Stomach (tissue), 9 donors: ENCODE measurements around the gene STEAP2. TPM values are rescaled to one million over a fixed set of nuclear protein-coding genes. Genes with fewer than 3 reads are reported as not detected.

Source experiments
- DNase-seq, 2 donors: peaks; one replicate each; pipeline versions ENCODE4 v3.0.0 to v3.0.0-alpha.2; 2013 to 2019
- H3K27ac ChIP-seq, 5 donors: fragments of 200-600 bp in 4 of 5; sonication (generic) in 4 of 5; one replicate each; pipeline ENCODE4 v1.5.1; 2013 to 2019; ENCODE audit warnings: mild to moderate bottlenecking in 1 of 5, moderate library complexity in 1 of 5
- H3K27me3 ChIP-seq, 3 donors: fragments of 200-600 bp; sonication (generic); one replicate each; pipeline ENCODE4 v1.5.1; 2017 to 2019; ENCODE audit warnings: mixed run types in 1 of 3
- H3K36me3 ChIP-seq, 4 donors: fragments of 200-600 bp; sonication (generic); 1 replicate in 3 of 4; 2 replicates in 1 of 4; pipeline ENCODE4 v1.5.1; 2016 to 2019
- H3K4me1 ChIP-seq, 4 donors: fragments of 200-600 bp; sonication (generic); one replicate each; pipeline ENCODE4 v1.5.1; 2016 to 2019
- H3K4me3 ChIP-seq, 4 donors: fragments of 200-600 bp; sonication (generic) in 3 of 4; one replicate each; pipeline ENCODE4 v1.5.1; 2016 to 2019; ENCODE audit warnings: mild to moderate bottlenecking in 1 of 4
- H3K9me3 ChIP-seq, 4 donors: fragments of 200-600 bp; sonication (generic); one replicate each; pipeline ENCODE4 v1.5.1; 2016 to 2019
- EP300 ChIP-seq: sonication (generic); formaldehyde crosslinking; IDR thresholded peaks from one replicate; pipeline ENCODE4 v1.6.1; 2017; ENCODE audit warnings: antibody characterized with exemption
- POLR2A ChIP-seq, 4 donors: fragments of 450-650 bp; IDR thresholded peaks; one replicate each; pipeline ENCODE4 v1.6.1; 2016; ENCODE audit warnings: antibody characterized with exemption in 4 of 4, control low read depth in 2 of 4, mild to moderate bottlenecking in 1 of 4, moderate library complexity in 1 of 4
- POLR2AphosphoS5 ChIP-seq, 3 donors: sonication (generic); formaldehyde crosslinking; IDR thresholded peaks; one replicate each; pipeline ENCODE4 v1.6.1; 2016; ENCODE audit warnings: antibody characterized with exemption in 3 of 3
- WGBS, 5 donors: extraction: QIAGEN DNeasy Blood & Tissue Kit in 3 of 5; methylation state at CpG; one replicate each; pipeline versions ENCODE4 v1.1.5 to v1.1.7; 2013 to 2018; 5-methylcytosine and 5-hydroxymethylcytosine counted together
- intact Hi-C: fragments of 100-400 bp; cut with DNase I; formaldehyde crosslinking; loops from one replicate; pipeline ENCODE4 v1.15.1; 2023; ENCODE audit warnings: low total_unique reads
- polyA plus RNA-seq, 3 donors: library from polyadenylated mRNA; stranded (reverse); fragments of 200-250 nt; gene quantifications; one replicate each; pipeline ENCODE4 v1.2.3, GENCODE V29; 2013
- total RNA-seq, 5 donors: library from RNA; depleted of rRNA; stranded (reverse); fragments of >200 nt; gene quantifications; one replicate each; pipeline versions ENCODE4 v1.1.0 to v1.2.3, GENCODE V29; 2014 to 2016
- TF ChIP-seq, protein P1 (sequence below), 7 experiments: fragments of 450-650 bp in 4 of 7; fragments of 200-600 bp in 3 of 7; sonication (generic) in 3 of 7; IDR thresholded peaks; one replicate each; pipeline ENCODE4 v1.5.1; 2016 to 2019; ENCODE audit warnings: antibody characterized with exemption in 7 of 7, control low read depth in 2 of 7, mild to moderate bottlenecking in 1 of 7
- donor health status: healthy with polysubstance abuse.
- donor health status: Bipolar disorder and iron deficiency.
- donor health status: healthy.

Gene STEAP2
- total and polyA plus RNA-seq, 8 donors, result 0.92 to 52.7 (median 8.9) TPM

GRCh38 chr7:90209776-90210175 is 1.8 kb upstream of the STEAP2 start:
- H3K36me3 ChIP-seq, result no peaks in the 10 kb centered on the region
- TF ChIP-seq EP300, result no peak
- no peak for TF ChIP-seq POLR2A (IDR thresholded peaks at IDR 0.05)
- TF ChIP-seq POLR2AphosphoS5 (IDR thresholded peaks at IDR 0.05), result no peak
- TF ChIP-seq, protein P1, sequence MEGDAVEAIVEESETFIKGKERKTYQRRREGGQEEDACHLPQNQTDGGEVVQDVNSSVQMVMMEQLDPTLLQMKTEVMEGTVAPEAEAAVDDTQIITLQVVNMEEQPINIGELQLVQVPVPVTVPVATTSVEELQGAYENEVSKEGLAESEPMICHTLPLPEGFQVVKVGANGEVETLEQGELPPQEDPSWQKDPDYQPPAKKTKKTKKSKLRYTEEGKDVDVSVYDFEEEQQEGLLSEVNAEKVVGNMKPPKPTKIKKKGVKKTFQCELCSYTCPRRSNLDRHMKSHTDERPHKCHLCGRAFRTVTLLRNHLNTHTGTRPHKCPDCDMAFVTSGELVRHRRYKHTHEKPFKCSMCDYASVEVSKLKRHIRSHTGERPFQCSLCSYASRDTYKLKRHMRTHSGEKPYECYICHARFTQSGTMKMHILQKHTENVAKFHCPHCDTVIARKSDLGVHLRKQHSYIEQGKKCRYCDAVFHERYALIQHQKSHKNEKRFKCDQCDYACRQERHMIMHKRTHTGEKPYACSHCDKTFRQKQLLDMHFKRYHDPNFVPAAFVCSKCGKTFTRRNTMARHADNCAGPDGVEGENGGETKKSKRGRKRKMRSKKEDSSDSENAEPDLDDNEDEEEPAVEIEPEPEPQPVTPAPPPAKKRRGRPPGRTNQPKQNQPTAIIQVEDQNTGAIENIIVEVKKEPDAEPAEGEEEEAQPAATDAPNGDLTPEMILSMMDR (IDR thresholded peaks at IDR 0.05), result no peak
- H3K4me1 ChIP-seq, result peaks cover 4 to 36% (median 14%) of the 10 kb centered on the region in 4 donors
- H3K4me3 ChIP-seq, result no peak overlapping the region
- WGBS, 5 donors, result 84 to 92% (median 88%) methylated on average over 1 of the region's 1 CpG
- H3K27ac ChIP-seq, result peak overlapping the region in 1 of 5 donors; percentile 87
- intact Hi-C loops, result no loop called here
- peaks cover 0 to 18% (median 8%) of the 10 kb centered on the region in 3 donors for H3K27me3 ChIP-seq
- no peak for DNase-seq
- no peaks in the 10 kb centered on the region for H3K9me3 ChIP-seq

- DNase-seq, result no peak
- Histone ChIP-seq H3K4me1 (peaks cover 4 to 36% (median 14%) of the 10 kb centered on the region in 4 donors), H3K27me3 (peaks cover 0 to 18% (median 8%) of the 10 kb centered on the region in 3 donors), H3K4me3 (no peak overlapping the region), H3K36me3 (no peaks in the 10 kb centered on the region), H3K27ac (peak overlapping the region in 4 of 5 donors; percentile 86 to 90 (median 88)), H3K9me3 (no peaks in the 10 kb centered on the region)
- 69 to 89% (median 77%) methylated on average over 5 of the region's 5 CpGs for WGBS, 5 donors
- intact Hi-C loops, result no loop called here
- TF ChIP-seq, protein P1 (IDR thresholded peaks at IDR 0.05), result no peak
- no peak for TF ChIP-seq POLR2A (IDR thresholded peaks at IDR 0.05)
- no peak for TF ChIP-seq EP300
- no peak for TF ChIP-seq POLR2AphosphoS5 (IDR thresholded peaks at IDR 0.05)
Observed at GRCh38 chr7:90210475-90210874, 1.1 kb upstream of the STEAP2 start.

DNA sequence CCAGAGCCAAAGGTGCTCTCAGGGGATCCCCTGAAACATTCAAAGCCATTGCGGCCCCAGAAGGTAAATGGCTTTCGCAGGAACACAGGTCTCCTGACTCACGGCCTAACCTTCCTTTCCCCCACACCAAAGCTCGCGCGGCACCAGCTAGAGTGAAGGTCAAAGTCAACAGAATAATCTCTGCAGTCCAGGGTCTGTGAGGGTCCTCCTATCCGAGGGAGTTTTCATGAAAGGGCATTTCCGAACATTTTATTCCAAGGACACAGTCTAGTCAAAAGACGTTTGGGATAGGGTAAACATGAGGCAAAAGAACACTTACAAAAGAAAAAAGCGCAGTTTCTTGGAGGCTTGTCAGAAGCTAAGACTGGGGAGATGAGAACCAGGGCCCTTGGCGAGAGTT is 559 bp upstream of the STEAP2 start:
- H3K4me1 ChIP-seq, result peaks cover 4 to 36% (median 14%) of the 10 kb centered on the region in 4 donors
- DNase-seq, result peak in 1 of 2 donors; percentile 51
- H3K4me3 ChIP-seq, result peak overlapping the region; percentile 67 to 73 (median 68)
- H3K27me3 ChIP-seq, result peaks cover 0 to 18% (median 8%) of the 10 kb centered on the region in 3 donors
- intact Hi-C loops, result no loop called here
- no peaks in the 10 kb centered on the region for H3K9me3 ChIP-seq
- TF ChIP-seq, protein P1 (IDR thresholded peaks at IDR 0.05), result no peak
- TF ChIP-seq EP300 (no peak), POLR2A (IDR thresholded peaks at IDR 0.05) (no peak), POLR2AphosphoS5 (IDR thresholded peaks at IDR 0.05) (no peak)
- no peaks in the 10 kb centered on the region for H3K36me3 ChIP-seq
- 9 to 15% (median 13%) methylated on average over 11 of the region's 11 CpGs for WGBS, 5 donors
- peak overlapping the region; percentile 81 to 90 (median 87) for H3K27ac ChIP-seq

DNA sequence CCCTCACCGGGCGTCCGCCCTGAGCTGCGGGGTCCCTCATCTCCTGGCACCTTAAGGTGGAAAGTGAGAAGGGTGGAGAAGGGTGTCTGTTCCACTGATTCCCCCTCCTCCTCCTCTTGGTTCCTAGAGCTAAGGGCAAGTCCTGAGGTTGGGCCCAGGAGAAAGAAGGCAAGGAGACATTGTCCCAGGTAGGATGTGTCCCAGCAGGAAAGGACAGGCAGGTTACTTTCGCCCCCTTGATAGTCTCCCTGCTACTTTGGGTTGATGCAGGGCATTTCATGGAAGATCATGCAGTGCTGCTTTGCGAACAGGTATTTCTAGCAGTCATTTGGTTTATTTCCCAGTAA is 582 bp downstream of the STEAP2 start:
- WGBS, 5 donors, result 7 to 49% (median 12%) methylated on average over 2 to 6 of the region's 6 CpGs
- intact Hi-C loops, result no loop called here
- TF ChIP-seq, protein P1 (IDR thresholded peaks at IDR 0.05), result no peak
- no peak for TF ChIP-seq POLR2A (IDR thresholded peaks at IDR 0.05)
- no peak for TF ChIP-seq EP300
- no peak for TF ChIP-seq POLR2AphosphoS5 (IDR thresholded peaks at IDR 0.05)
- Histone ChIP-seq H3K9me3 (no peaks in the 10 kb centered on the region), H3K27ac (peak overlapping the region; percentile 81 to 90 (median 87)), H3K4me3 (peak overlapping the region; percentile 67 to 73 (median 68)), H3K4me1 (peaks cover 4 to 36% (median 14%) of the 10 kb centered on the region in 4 donors), H3K36me3 (no peaks in the 10 kb centered on the region), H3K27me3 (peaks cover 0 to 18% (median 8%) of the 10 kb centered on the region in 3 donors)
- no peak for DNase-seq
